Lung (tissue), 12 donors: Measurements from ENCODE around the gene NOP58. TPM values are rescaled to one million over a fixed set of nuclear protein-coding genes. Genes with fewer than 3 reads are reported as not detected.
A peak's percentile ranks its signal among the peaks of the same experiment; 100 is the strongest.

Experiments used
- ATAC-seq: fragments of 200-7000 bp; cut with Tn5 transposase; one replicate; pipeline ENCODE4 v1.9.1; 2020; ENCODE audit warnings: moderate number of reproducible peaks; ENCODE audit not compliant: insufficient read depth, low FRiP score
- DNase-seq, 3 donors: peaks; one replicate each; pipeline ENCODE4 v3.0.0-alpha.2; 2013 to 2017
- H3K27ac ChIP-seq, 2 donors: one replicate each; pipeline ENCODE4 v1.5.1; 2013; ENCODE audit warnings: mild to moderate bottlenecking in 2 of 2, moderate library complexity in 2 of 2, control low read depth in 1 of 2, inconsistent platforms in 1 of 2, low read depth in 1 of 2, low read length in 1 of 2
- H3K27me3 ChIP-seq, 3 donors: one replicate each; pipeline ENCODE4 v1.5.1; 2013; ENCODE audit warnings: low read length in 2 of 3; ENCODE audit not compliant: control insufficient read depth in 3 of 3, insufficient read depth in 3 of 3
- H3K36me3 ChIP-seq, 4 donors: one replicate each; pipeline ENCODE4 v1.5.1; 2013; ENCODE audit warnings: low read length in 4 of 4, mild to moderate bottlenecking in 1 of 4, moderate library complexity in 1 of 4; ENCODE audit not compliant: control insufficient read depth in 4 of 4, insufficient read depth in 4 of 4
- H3K4me1 ChIP-seq, 5 donors: one replicate each; pipeline ENCODE4 v1.5.1; 2013; ENCODE audit warnings: low read length in 5 of 5, mild to moderate bottlenecking in 2 of 5, moderate library complexity in 1 of 5; ENCODE audit not compliant: control insufficient read depth in 5 of 5, insufficient read depth in 5 of 5
- H3K4me3 ChIP-seq: one replicate; pipeline ENCODE4 v1.5.1; 2013; ENCODE audit warnings: mild to moderate bottlenecking, control low read depth, moderate library complexity
- H3K9ac ChIP-seq, 2 donors: one replicate each; pipeline ENCODE4 v1.5.1; 2013; ENCODE audit warnings: low read length in 2 of 2, control low read depth in 1 of 2; ENCODE audit not compliant: insufficient read depth in 1 of 2
- H3K9me3 ChIP-seq, 4 donors: one replicate each; pipeline ENCODE4 v1.5.1; 2013; ENCODE audit warnings: low read length in 3 of 4, mild to moderate bottlenecking in 1 of 4, moderate library complexity in 1 of 4; ENCODE audit not compliant: control insufficient read depth in 4 of 4, insufficient read depth in 3 of 4
- CTCF ChIP-seq: IDR thresholded peaks from 2 replicates; pipeline ENCODE4 v1.5.1; 2012; ENCODE audit warnings: mild to moderate bottlenecking; ENCODE audit errors: control extremely low read depth, extremely low read depth
- WGBS, 2 donors: extraction: QIAGEN DNeasy Blood & Tissue Kit; methylation state at CpG; one replicate each; pipeline ENCODE4 v1.1.7; 2013; 5-methylcytosine and 5-hydroxymethylcytosine counted together
- polyA plus RNA-seq, 2 donors: library from polyadenylated mRNA; stranded (reverse); fragments of 200-250 nt; gene quantifications; one replicate each; pipeline ENCODE4 v1.2.1, GENCODE V29; 2013
- total RNA-seq, 2 donors: library from RNA; depleted of rRNA in 1 of 2; stranded (reverse); fragments of >200 nt in 1 of 2; gene quantifications; one replicate each; pipeline ENCODE4 v1.2.1, GENCODE V29; 2014 to 2021
- donor health status: control.
- donor health status: control.
- donor health status: Bipolar disorder and iron deficiency.
- donor health status: healthy.
- donor health status: DM: yes; HTN: yes; CAD: no.

The NOP58 gene
- total and polyA plus RNA-seq, 4 donors: 48.1 to 113 (median 68.0) TPM

- no peak overlapping the region for H3K9ac ChIP-seq
- 64 to 85% methylated on average over 4 of the region's 4 CpGs for WGBS, 2 donors
- no peak overlapping the region for H3K27ac ChIP-seq
- H3K27me3 ChIP-seq: no peaks in the 10 kb centered on the region
- H3K9me3 ChIP-seq: no peaks in the 10 kb centered on the region
- DNase-seq (no peak), ATAC-seq (no peak)
- H3K4me3 ChIP-seq: no peak overlapping the region
- H3K4me1 ChIP-seq: no peaks in the 10 kb centered on the region
- TF ChIP-seq CTCF: no peak
- H3K36me3 ChIP-seq: peaks cover 0 to 4% (median 0%) of the 10 kb centered on the region in 4 donors
These were observed 4.0 kb upstream of the NOP58 start for GRCh38 chr2:202261531-202261930.

GRCh38 chr2:202267495-202267894 is 1.9 kb downstream of the NOP58 start:
- ATAC-seq: no peak
- DNase-seq: peak in 1 of 3 donors; percentile 15
- no peak for TF ChIP-seq CTCF
- Histone ChIP-seq H3K36me3 (peaks cover 0 to 4% (median under 1%) of the 10 kb centered on the region in 4 donors), H3K27me3 (no peaks in the 10 kb centered on the region), H3K27ac (no peak overlapping the region), H3K4me1 (peaks cover 0 to 5% (median 3%) of the 10 kb centered on the region in 5 donors), H3K9ac (peak overlapping the region; percentile 25 to 95), H3K9me3 (no peaks in the 10 kb centered on the region), H3K4me3 (no peak overlapping the region)
- WGBS, 2 donors: 10 to 12% methylated on average over 9 of the region's 9 CpGs

GRCh38 chr2:202269585-202269984 is 4.0 kb downstream of the NOP58 start:
- TF ChIP-seq CTCF: no peak
- DNase-seq: no peak

GRCh38 chr2:202270487-202270886 is 4.9 kb downstream of the NOP58 start:
- 82 to 85% methylated on average over 3 of the region's 3 CpGs for WGBS, 2 donors

More at GRCh38 chr2:202269585-202269984, 4.0 kb downstream of the NOP58 start:
- H3K4me3 ChIP-seq: no peak overlapping the region
- no peak overlapping the region for H3K9ac ChIP-seq
- H3K9me3 ChIP-seq: no peaks in the 10 kb centered on the region
- H3K36me3 ChIP-seq: peaks cover 0 to 4% (median under 1%) of the 10 kb centered on the region in 4 donors
- WGBS, 2 donors: 62 to 72% methylated on average over 9 of the region's 9 CpGs
- H3K4me1 ChIP-seq: peaks cover 1 to 5% (median 3%) of the 10 kb centered on the region in 5 donors
- no peaks in the 10 kb centered on the region for H3K27me3 ChIP-seq
- no peak for ATAC-seq
- no peak overlapping the region for H3K27ac ChIP-seq

More at GRCh38 chr2:202270487-202270886, 4.9 kb downstream of the NOP58 start:
- no peak for DNase-seq
- H3K36me3 ChIP-seq: peaks cover 0 to 4% (median under 1%) of the 10 kb centered on the region in 4 donors
- H3K4me1 ChIP-seq: peaks cover 1 to 5% (median 3%) of the 10 kb centered on the region in 5 donors
- no peaks in the 10 kb centered on the region for H3K27me3 ChIP-seq
- H3K4me3 ChIP-seq: no peak overlapping the region
- ATAC-seq: no peak
- no peaks in the 10 kb centered on the region for H3K9me3 ChIP-seq
- H3K27ac ChIP-seq: no peak overlapping the region
- H3K9ac ChIP-seq: no peak overlapping the region
- no peak for TF ChIP-seq CTCF
